Hematopoietic multipotent progenitor cell treated with erythropoietin and hydrocortisone succinate and interleukin-3 and kit ligand, for 17 days (in vitro differentiated cells): ENCODE results near the gene CERS6.

Source experiments
- DNase-seq: peaks from one replicate; pipeline ENCODE4 v3.0.0-alpha.2; 2015; ENCODE audit warnings: low spot score

Gene CERS6

DNA sequence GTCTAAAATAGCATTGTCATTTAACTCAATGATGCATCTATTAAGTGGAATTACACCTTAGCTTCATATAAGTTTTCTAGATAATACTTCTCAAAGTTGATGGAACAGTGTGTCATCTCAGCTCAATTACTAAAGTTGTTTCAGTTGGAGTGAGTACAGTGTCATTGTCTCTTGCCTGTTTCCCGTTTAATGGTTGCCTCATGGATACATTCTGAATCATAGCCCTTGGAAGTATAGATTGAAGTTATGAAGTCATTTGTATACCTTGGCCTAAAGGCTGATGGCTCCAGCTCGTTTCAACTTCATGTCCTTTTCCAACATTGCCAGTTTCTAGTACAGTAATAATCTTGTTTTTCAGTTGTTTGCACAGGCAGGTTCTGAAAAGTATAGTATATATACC is 215.9 kb downstream of the CERS6 start:
- DNase-seq: no peak

DNA sequence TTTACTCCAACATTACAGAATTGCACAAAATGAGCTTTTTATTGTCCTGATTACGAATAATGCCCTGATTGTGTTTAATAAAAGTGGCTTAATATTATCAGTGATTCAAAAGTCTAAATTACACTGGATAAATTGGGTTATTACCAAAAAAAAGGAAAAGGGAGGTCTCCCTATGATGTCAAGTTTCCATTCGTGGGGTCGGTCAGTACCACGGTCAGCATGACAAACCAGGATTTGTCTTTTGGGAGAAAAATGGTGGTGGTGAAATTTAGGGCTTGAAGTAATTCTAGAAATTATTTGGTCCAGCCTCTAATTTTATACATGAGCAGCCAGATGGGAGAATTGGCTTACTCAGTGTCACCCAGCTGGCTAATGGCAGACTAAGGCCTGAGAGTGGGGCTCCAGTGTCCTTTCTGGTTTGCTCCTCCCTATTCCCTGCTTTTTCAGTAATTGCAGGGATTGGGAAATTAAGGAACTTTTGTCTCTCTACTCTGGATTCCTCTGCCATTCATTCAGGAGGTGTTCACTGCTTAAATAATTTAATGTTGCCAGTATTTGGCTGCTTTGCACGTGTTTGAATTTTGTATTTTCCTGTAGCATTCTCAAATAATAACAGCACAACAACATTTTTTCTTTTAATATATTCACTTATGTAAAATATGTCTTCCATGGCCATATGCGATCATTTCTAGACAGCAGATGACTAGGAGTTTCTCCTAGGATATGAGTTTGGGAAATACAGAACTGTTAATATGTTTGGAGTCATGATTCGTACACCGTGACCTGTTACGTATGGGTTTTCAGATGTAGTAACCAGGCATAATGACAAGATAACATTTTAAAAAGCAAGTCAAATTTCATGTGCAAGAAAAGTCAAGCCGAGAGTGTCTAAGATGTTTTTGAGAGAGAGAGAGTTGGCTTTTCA is 217.5 kb downstream of the CERS6 start:
- DNase-seq: no peak

DNA sequence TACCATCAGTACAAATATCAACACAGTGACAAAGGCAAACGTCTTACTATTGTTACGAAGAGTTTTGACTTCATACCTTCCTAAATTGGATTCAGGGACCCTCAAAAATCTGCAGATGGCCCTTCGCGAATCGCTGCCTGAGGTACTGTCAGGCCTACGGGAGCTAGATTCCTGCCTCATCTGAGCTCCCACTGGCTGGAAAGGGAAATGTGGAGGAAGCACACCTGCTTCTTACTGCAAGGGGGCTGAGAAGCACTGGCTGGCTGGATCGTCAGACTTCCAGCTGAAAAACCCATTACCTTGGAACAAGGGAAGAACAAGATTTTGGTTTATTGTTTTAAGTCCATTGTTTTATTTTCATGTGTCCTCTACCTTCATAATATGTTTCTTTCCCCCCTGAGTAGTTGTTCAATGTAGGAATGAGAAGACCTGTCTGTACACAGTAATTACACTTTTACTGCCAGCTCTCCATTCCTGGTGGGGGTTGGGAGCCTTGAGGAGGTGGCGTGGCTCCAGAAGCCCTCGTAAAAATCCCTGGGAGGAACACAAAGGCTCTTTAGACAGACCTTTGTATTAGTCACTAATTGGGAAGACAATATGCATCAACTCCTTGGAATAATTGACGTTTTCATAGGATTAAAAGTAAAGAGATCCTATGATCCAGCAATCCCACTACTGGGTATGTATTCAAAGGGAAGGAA is 222.2 kb downstream of the CERS6 start:
- DNase-seq: no peak

DNA sequence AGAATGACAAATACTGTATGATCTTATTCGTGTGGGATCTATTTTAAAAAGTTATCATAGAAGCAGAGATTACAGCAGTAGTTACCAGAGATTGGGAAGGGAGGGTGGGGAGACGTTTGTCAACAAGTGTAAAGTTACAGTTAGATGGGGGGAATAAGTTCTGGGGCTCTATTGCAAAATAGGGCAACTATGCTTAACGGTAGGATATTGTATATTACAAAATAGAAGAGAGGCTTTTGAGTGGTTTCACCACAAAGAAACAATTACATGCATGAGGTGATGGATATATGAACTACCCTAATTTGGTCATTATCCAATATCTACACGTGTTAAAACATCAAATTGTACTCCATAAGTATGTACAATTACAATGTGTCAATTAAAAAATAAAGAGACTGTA is 223.0 kb downstream of the CERS6 start:
- no peak for DNase-seq

DNA sequence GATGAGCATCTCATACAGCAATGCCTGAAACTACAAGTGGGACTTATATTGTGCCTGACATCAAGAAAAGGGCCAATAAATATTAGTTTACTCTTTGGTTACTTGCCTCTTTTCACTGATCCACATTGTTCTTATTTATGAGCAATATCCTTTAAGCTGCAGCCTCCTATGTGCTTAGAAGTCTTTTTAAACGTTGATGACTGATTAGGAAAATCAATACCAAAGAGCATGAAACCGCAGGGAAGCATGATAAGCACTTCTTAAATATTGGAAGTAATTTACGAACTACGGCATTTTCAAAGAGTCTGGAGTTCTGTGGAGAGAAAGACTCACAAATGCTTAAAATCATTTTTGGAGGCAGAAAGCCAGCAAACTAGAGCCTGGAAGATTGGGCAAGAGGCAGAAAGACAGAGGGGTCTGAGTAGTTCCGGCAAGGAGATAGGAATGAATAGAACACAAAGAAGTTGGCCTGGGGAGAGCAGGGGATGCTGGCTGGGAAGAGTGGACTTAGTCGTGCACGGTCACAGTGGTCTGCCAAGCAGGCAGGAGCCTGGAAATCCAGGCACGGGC is 223.8 kb downstream of the CERS6 start:
- DNase-seq: no peak

DNA sequence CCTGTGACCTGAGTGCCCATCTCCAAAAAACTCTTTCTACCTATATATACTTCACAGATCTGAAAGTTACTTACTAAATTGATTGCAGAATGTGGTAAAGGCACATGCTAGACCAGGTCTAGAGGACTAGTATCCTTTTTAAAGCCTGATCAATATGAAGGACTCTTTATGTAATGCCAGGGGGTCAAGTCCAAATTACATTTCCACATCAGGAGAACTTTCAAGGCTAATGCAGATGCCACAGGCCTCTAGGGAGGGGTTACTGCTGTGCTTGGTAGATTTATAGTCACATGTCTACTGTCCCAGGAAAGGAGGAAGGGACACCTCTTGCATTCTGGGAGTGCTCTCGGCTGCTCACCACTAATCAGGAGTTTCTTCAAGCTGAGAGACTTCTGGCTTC is 227.9 kb downstream of the CERS6 start:
- DNase-seq: no peak

DNA sequence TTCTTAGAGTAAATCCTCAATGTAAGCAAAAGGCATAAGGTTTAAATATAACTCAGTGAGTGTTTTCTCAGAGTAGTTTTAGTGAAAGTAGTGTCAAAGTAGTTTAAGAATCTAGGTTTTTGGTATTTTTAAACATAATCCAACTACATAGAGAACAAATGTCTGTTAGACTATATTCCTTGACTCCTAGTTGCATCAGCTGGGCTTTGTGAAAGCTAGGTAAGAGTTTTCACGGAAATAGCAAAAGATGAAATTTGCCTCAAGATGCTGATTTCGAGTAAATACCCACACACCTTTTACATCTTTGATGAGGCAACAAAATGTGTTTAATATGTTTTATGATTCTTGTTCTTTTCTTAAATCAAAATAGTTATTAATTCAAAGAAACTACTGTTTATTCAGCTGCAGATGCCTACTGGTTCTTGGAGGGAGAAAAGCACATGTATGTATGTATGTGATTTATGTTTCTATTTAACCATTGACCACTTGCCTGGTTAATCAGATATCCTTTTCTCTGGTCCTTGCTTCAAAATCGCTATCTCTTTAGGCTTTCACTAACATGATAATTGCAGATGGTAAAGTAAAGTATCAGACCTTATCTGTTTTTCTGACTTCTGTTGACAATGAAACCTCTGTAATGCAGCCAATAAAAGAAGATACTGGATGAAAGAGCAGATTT is 229.0 kb downstream of the CERS6 start:
- no peak for DNase-seq

DNA sequence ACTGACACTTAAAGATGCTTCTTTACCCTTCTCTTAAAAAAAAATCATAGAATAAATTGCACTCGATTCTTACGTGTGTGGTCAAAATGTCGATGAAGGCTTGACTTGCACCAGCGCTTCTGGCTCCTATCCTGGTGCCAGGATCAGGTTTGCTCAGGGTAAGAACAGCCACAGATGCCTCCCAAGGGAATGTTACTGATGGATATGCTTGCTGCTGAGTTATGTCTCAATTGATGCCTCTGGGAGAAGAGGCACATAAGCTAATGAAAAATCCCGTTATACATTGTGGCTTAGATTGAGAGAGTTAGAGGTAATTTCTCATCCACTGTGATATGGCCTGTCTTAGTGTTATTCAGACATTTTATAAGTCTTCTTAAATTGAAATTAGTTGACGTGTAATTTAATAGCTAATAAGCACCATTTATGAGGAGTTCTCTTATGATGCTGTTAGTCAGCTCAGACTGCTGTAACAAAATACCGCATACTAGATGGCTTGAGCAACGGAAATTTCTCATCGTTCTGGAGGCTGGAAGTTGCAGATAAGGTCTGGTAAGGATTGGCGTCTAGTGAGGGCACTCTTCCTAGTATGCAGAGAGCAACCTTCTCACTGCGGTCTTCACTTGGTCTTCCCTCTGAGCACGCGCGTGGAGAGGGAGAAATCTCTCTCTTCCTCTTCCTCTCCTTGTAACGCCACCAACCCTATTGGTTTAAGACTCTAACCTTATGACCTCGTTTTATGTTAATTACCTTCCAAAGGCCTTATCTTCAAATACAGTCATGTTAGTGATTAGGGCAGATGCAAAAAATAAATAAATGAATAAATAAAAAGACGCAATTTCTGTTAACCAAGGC is 229.8 kb downstream of the CERS6 start:
- DNase-seq: no peak

DNA sequence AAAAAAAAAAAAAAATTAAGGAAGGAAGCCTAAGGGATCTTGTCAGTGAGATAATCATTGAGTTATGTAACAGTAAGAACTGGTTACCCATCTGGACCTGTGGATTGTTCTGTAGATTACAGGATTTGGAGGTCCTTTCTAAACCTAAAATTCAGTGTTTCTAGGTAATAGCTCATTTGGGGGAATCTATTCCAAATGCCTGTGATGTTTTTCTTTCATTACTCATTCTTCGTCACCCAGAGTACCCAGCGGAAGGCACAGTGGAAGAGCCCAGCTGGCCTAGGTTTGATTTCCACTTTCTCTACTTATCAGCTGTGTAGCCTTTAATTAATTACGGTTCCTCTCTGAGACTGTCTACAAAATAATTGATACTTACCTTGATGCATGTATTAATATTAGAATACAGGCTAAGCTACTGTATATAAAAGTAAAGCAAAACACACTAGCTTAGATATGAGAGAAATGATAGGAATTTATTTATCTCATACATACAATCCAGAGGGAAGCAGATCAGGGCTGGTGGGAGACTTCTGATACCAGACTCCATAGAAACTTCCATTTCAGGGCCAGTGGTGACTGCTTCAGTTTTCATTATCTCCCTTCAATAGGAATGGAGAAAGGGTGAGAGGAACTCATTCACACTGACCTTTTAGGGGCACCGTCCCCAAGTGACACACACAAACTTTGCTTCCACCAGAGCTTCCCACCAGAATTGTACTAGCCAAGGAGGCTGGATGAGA is 230.6 kb downstream of the CERS6 start:
- no peak for DNase-seq

DNA sequence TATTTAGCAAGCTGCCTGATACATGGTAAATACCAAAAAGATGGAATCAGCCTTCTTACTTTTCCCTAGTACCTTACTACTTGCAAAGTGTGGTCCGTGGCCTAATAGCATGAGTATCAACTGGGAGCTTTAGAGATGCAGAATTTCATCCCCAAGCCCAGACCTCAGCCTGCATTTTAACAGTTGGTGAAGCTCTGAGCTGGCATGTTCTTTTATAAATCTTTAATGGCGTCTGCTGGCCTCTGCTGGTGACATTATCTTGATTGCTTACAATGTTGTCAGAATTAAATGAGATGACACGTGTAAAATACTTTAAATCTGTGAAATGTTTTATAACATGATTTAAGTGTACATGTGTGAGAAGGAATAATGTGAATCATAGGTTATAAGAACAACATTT is 231.2 kb downstream of the CERS6 start:
- DNase-seq: no peak

DNA sequence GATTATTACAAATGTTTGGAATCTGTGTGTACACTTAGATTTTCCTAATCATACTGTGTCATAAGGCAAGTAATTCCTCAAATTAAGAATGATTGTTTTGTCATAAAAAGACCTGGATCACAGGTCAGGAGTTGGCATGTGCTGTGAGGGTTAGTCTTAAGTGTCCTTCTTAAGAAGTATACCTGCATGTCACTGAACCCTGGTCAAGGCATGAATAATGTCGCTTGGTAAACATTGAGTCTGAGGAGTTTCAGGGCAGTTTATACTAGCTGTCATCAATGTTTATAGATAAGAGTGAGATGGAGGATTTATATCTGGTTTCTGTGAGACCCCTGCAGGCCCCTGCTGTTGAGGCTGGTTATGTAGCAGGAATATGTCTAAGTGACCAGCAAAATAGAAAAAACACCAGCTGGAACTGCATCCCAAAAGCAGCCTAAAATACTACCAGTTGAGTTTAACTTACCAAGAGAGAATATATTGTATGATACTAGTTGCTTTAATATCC is 234.4 kb downstream of the CERS6 start:
- DNase-seq: no peak

DNA sequence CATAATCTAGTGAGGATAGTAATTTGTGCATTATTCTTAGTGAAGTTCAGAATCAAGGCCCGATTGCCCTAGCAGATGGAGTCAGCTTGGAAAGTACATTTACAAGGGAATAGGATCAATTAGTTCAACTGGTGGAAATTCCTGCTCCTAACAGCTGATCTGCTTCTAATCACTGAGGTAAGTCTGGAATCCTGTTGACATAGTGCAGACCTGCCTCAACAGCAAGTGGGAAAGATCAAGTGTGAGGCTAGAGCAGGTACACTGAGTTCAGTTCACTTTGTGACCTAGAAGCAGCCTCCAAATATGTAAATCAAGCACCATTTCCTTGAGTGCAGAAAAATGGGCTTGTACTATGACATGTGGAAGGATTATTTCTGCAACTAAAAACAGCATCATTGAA is 235.1 kb downstream of the CERS6 start:
- DNase-seq: no peak

DNA sequence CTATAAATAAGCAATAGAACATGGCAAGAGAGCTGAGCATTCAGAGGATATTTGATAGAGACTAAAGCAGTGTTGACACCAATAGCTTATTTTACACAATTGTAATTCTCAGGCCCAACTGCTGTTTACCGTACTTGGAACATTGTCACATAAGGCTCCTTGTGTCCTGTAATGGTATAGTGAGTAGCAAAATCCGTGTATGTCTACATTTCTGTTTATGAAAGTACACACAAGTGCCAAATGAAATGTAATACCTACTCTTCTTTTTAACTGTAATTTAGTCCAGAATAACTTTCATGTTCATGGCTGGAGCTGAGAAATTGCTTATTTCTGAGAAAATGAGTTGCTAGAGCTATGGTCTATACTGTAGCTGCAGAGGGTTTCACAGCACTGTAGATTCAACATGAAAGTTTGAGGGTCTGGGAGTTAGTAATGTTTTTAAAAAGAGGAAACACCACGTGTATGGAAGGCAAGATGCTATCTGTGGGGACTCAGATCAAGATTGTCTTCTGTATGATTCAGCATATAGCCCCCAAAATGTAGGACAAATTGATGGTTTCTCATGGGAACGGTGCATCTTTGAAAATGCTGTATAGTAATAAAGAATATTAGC is 236.2 kb downstream of the CERS6 start:
- no peak for DNase-seq

DNA sequence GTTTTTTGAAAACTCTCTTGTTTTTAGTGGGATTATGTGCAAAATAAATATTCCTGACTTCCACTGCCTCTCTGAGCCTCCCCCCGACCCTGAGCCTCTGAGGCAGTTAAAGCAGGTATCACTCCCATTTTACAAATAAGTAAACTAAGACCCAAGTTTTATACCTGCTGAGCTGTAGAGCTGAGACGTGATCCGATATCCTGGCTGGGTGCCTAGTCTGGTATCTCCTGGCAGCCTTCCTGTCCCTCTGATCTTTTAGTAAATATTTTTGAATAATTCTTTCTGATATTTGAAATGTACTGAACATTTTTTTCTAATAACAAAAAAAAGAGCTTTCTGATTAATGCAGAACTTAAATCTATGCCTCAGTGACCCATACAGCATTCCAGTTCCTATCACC is 238.1 kb downstream of the CERS6 start:
- DNase-seq: no peak

DNA sequence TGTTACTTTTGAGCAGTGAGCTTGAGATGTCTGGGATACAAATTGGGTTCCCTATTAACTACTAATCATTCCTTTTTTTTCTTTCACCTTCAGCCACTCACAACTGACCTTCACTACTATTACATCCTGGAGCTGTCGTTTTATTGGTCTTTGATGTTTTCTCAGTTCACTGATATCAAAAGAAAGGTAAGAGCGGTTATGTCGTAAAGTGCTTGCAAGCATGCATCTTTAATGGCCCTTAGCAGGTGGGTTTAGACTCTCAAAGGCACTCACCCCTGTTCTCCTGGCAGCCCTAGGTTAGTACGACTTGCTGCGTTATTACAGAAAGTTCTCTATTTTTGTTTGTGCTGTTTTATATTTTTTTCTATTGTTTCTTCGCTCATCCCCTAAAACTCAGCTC is 238.8 kb downstream of the CERS6 start:
- DNase-seq: no peak

DNA sequence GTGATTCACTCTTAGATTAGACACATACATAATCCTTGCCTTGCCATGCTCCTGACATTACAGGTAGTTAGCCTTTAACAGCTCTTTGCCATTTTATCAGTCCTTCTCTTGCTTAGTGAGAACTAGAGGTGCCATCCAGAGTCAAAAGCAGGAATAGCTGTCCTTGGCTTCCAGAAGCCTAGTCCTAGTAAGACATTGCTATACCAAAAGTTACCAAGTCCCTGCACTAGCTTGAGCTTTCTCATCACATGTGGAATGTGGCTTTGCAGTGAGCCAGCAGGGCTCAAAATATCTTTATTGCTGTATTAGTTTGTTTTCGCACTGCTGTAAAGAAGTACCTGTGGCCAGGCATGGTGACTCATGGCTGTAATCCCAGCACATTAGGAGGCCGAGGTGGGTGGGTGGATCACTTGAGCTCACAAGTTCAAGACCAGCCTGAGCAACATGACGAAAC is 241.6 kb downstream of the CERS6 start:
- no peak for DNase-seq

DNA sequence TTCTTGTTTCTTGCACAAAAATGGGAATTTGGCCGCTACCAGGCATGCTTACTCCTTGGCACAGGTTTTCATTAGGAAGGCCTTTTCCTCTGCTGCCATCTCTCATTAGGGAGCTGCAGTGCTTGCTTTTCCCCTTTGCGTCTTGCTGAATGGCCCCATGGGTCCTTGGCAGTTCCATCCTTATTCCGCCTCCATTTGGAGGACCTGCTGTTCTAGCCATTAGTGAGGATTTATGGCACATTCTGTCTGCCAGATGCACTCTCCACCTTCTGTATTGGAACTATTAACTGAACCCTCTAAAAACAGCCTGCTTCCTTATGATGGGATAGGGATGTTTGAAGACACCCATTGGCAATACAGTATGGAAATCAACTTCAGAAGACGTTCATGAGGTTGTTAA is 242.9 kb downstream of the CERS6 start:
- no peak for DNase-seq

DNA sequence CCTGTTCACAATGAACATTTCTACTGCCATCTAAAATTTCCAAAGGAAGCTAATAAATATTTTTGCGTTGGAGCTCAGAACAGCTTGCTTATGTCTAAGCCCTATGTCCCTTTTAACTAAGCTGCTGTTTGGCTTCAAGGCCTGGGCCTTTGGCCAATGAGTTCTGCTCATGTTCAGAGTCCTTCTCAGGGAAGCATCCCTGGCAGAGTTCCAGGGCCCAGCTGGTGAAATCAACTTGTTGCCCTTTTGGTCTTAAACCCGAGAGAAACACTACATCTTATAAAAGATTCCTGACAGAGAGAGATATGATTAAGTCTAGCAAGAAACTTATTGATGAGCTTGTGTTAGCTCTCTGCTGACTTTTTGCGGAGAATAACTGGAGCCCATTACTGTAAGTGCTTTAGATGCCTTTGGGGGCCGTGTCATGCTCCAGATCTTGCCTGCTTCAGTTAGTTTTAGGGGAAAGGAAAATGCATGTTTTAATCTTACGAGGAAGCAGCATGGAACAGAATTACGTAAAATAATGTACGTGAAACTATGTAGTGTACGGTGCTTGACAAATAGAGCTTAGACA is 243.9 kb downstream of the CERS6 start:
- DNase-seq: no peak

DNA sequence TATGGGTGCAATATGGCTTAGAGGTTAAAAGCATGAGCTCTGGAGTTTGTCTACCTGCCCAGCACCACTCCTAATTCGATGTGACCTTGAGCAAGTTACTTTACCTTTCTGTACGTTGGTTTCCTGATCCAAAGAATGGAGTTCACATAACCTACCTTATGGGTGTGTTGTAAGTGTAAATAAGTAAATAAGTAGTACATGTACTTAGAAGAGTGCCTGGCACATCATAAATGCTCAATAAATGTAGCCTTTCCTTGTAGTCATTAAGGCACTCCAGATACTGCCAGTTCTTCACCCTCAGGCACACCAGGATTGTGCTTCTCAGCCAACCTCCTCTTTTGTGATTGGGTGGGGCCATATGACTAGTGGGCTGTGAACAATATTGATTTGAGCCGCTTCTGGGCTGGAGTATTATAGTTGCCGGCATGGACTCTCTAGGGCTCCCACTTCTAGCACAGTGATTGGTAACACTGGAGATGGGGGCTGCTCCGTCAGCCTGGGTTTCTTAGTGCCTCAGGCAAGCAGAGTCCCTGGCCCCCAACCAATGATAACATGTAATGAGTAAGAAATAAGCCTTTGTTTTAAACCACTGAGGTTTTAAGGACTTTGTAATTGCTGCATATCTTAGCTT is 244.7 kb downstream of the CERS6 start:
- no peak for DNase-seq
